HCT116 (cell line): ENCODE measurements around the gene PPRC1. TPM values are rescaled to one million over a fixed set of nuclear protein-coding genes. Genes with fewer than 3 reads are reported as not detected.

Experiments used
- ATAC-seq: fragments of 200-7000 bp; cut with Tn5 transposase; 2 replicates; pipeline ENCODE4 v1.9.1; 2020; ENCODE audit warnings: mild to moderate bottlenecking, moderate library complexity
- BruUV-seq: library from RNA; stranded (reverse); fragments of 400-500 nt; replicated peaks from 2 replicates; lab custom pipeline; 2021; lab: Mats Ljungman, UMichigan
- CTCF ChIA-PET: fragments of 300-600 bp; sonication (Branson Sonifier 250); formaldehyde crosslinking; loops from one replicate; lab custom pipeline; 2021; ENCODE audit warnings: antibody characterized with exemption; lab: Charles Lee
- POLR2A ChIA-PET: fragments of 300-600, 350-600 bp; sonication (Branson Sonifier 250); formaldehyde crosslinking; loops from one replicate; lab custom pipeline; 2021; ENCODE audit warnings: antibody characterized with exemption; lab: Charles Lee
- RAD21 ChIA-PET, 2 experiments: fragments of 300-600 bp; sonication (Branson Sonifier 250); formaldehyde crosslinking; loops; one replicate each; lab custom pipeline; 2023; ENCODE audit warnings: low total read pairs in 2 of 2; ENCODE audit not compliant: uncharacterized antibody in 2 of 2, unreplicated experiment in 2 of 2, low non-redundant PET in 1 of 2; lab: Charles Lee
- DNase-seq: peaks from one replicate; pipeline ENCODE4 v3.0.0-alpha.2; 2010; ENCODE audit warnings: low read depth, low spot score
- H2AFZ ChIP-seq: fragments of 200-600 bp; shearing (Covaris generic), sonication (generic); 2 replicates; pipeline ENCODE4 v1.6.1; 2017; ENCODE audit warnings: low read depth, mixed run types, mixed read lengths, antibody characterized with exemption, low read length; ENCODE audit not compliant: poor library complexity, severe bottlenecking
- H3K27ac ChIP-seq: 2 replicates; pipeline ENCODE4 v1.5.1; 2012; ENCODE audit warnings: low read depth, low read length
- H3K27me3 ChIP-seq: fragments of 200-600 bp; sonication (generic); 2 replicates; pipeline ENCODE4 v1.6.1; 2016; ENCODE audit warnings: mixed run types, low read length, mixed read lengths; ENCODE audit not compliant: insufficient read depth
- H3K36me3 ChIP-seq, 2 experiments: fragments of 200-500 bp in 1 of 2; fragments of 200-600 bp in 1 of 2; sonication (Bioruptor generic) in 1 of 2; sonication (generic) in 1 of 2; 2 replicates each; pipeline versions ENCODE4 v1.5.1 to v1.6.1; 2014 to 2016; ENCODE audit warnings: low read length in 2 of 2, inconsistent platforms in 1 of 2, mixed read lengths in 1 of 2, mixed run types in 1 of 2; ENCODE audit not compliant: insufficient read depth in 2 of 2, control insufficient read depth in 1 of 2
- H3K4me1 ChIP-seq, 2 experiments: fragments of 200-600 bp in 1 of 2; sonication (generic) in 1 of 2; 2 replicates each; pipeline versions ENCODE4 v1.5.1 to v1.6.1; 2012 to 2017; ENCODE audit warnings: low read length in 2 of 2, inconsistent platforms in 1 of 2, mild to moderate bottlenecking in 1 of 2, mixed read lengths in 1 of 2, mixed run types in 1 of 2, moderate library complexity in 1 of 2; ENCODE audit not compliant: insufficient read depth in 2 of 2, control insufficient read depth in 1 of 2
- H3K4me2 ChIP-seq: fragments of 200-600 bp; sonication (generic); 2 replicates; pipeline ENCODE4 v1.6.1; 2017; ENCODE audit warnings: mixed run types, low read length, mixed read lengths
- H3K4me3 ChIP-seq, 2 experiments: fragments of 200-600 bp in 1 of 2; sonication (generic) in 1 of 2; replicated peaks in 1 of 2; 2 replicates each; pipeline ENCODE4 v1.5.1; 2011 to 2016; ENCODE audit warnings: low read length in 2 of 2, control low read depth in 1 of 2, low read depth in 1 of 2, mild to moderate bottlenecking in 1 of 2, mixed read lengths in 1 of 2, mixed run types in 1 of 2
- H3K79me2 ChIP-seq: fragments of 200-600 bp; sonication (generic); 2 replicates; pipeline ENCODE4 v1.6.1; 2017; ENCODE audit warnings: mild to moderate bottlenecking, mixed run types, low read length, moderate library complexity, mixed read lengths; ENCODE audit not compliant: insufficient read depth
- H3K9ac ChIP-seq: fragments of 200-600 bp; sonication (generic); 2 replicates; pipeline ENCODE4 v1.6.1; 2016; ENCODE audit warnings: low read length, mixed read lengths
- H3K9me2 ChIP-seq: fragments of 200-600 bp; sonication (generic), shearing (Covaris generic); 2 replicates; pipeline ENCODE4 v1.6.1; 2017; ENCODE audit warnings: mixed run types, mild to moderate bottlenecking, moderate library complexity; ENCODE audit not compliant: insufficient read depth
- H3K9me3 ChIP-seq, 2 experiments: fragments of 200-500 bp in 1 of 2; fragments of 200-600 bp in 1 of 2; sonication (Bioruptor generic) in 1 of 2; sonication (generic) in 1 of 2; 2 replicates each; pipeline ENCODE4 v1.6.1; 2014 to 2017; ENCODE audit warnings: low read length in 2 of 2, mixed read lengths in 2 of 2, inconsistent platforms in 1 of 2, low read depth in 1 of 2, mild to moderate bottlenecking in 1 of 2, mixed run types in 1 of 2, moderate library complexity in 1 of 2; ENCODE audit not compliant: control insufficient read depth in 1 of 2, insufficient read depth in 1 of 2
- H4K20me1 ChIP-seq: fragments of 200-600 bp; sonication (generic), shearing (Covaris generic); 2 replicates; pipeline ENCODE4 v1.6.1; 2017; ENCODE audit warnings: mixed run types, mild to moderate bottlenecking, moderate library complexity; ENCODE audit not compliant: insufficient read depth
- CBX3 ChIP-seq: IDR thresholded peaks from 2 replicates; pipeline ENCODE4 v1.6.1; 2012; ENCODE audit warnings: low read depth
- CEBPB ChIP-seq: IDR thresholded peaks from 2 replicates; pipeline ENCODE4 v1.6.1; 2012; ENCODE audit warnings: low read depth
- EGR1 ChIP-seq: IDR thresholded peaks from 2 replicates; pipeline ENCODE4 v1.6.1; 2012; ENCODE audit warnings: low read depth
- EZH2 ChIP-seq: fragments of 200-600 bp; sonication (generic); IDR thresholded peaks from 2 replicates; pipeline ENCODE4 v1.6.1; 2017; ENCODE audit warnings: antibody characterized with exemption, mixed run types
- FOSL1 ChIP-seq: IDR thresholded peaks from 2 replicates; pipeline ENCODE4 v1.6.1; 2012; ENCODE audit warnings: low read depth
- JUND ChIP-seq: IDR thresholded peaks from 2 replicates; pipeline ENCODE4 v1.6.1; 2012
- POLR2A ChIP-seq: IDR thresholded peaks from 2 replicates; pipeline ENCODE4 v1.7.0; 2011; ENCODE audit warnings: borderline replicate concordance; ENCODE audit not compliant: insufficient read depth, insufficient read length; ENCODE audit errors: extremely low read depth
- POLR2AphosphoS5 ChIP-seq: IDR thresholded peaks from 2 replicates; pipeline ENCODE4 v1.6.1; 2011; ENCODE audit warnings: mild to moderate bottlenecking, low read depth, low read length, moderate library complexity
- SIN3A ChIP-seq: IDR thresholded peaks from 2 replicates; pipeline ENCODE4 v1.6.1; 2012; ENCODE audit warnings: low read depth
- SP1 ChIP-seq: IDR thresholded peaks from 2 replicates; pipeline ENCODE4 v1.6.1; 2012; ENCODE audit warnings: low read depth
- SRF ChIP-seq: IDR thresholded peaks from 2 replicates; pipeline ENCODE4 v1.6.1; 2012; ENCODE audit warnings: low read depth
- YY1 ChIP-seq: IDR thresholded peaks from 2 replicates; pipeline ENCODE4 v1.6.1; 2011; ENCODE audit warnings: low read length, low read depth, moderate library complexity, mild to moderate bottlenecking; ENCODE audit not compliant: insufficient replicate concordance; ENCODE audit errors: extremely low read depth
- ZFX ChIP-seq: fragments of 450-650 bp; IDR thresholded peaks from 2 replicates; pipeline ENCODE4 v1.6.1; 2017
- ZNF274 ChIP-seq: fragments of 200-500 bp; sonication (Bioruptor generic); IDR thresholded peaks from 2 replicates; pipeline ENCODE4 v1.6.1; 2014; ENCODE audit warnings: mild to moderate bottlenecking, low read depth, low read length, inconsistent platforms
- intact Hi-C: fragments of 100-400 bp; cut with micrococcal nuclease; formaldehyde crosslinking; loops from 2 replicates; pipeline ENCODE4 v1.10.0; 2022
- total RNA-seq: library from RNA; stranded (reverse); gene quantifications from one replicate; pipeline ENCODE4 v1.2.1, GENCODE V29; 2021; ENCODE audit not compliant: unreplicated experiment
- TF ChIP-seq, protein P1 (sequence below): IDR thresholded peaks from 2 replicates; pipeline ENCODE4 v1.6.1; 2011; ENCODE audit warnings: mild to moderate bottlenecking, low read length, moderate library complexity; ENCODE audit not compliant: insufficient replicate concordance; ENCODE audit errors: extremely low read depth
- TF ChIP-seq, protein P2 (sequence below), 3 experiments: fragments of 200-600 bp in 1 of 3; sonication (generic) in 1 of 3; IDR thresholded peaks in 2 of 3; conservative IDR thresholded peaks in 1 of 3; 2 replicates each; pipeline ENCODE4 v1.5.1; 2012 to 2017; ENCODE audit warnings: low read depth in 2 of 3, low read length in 2 of 3, antibody characterized with exemption in 1 of 3, borderline replicate concordance in 1 of 3, control low read depth in 1 of 3, mild to moderate bottlenecking in 1 of 3, mixed read lengths in 1 of 3, mixed run types in 1 of 3, moderate library complexity in 1 of 3; ENCODE audit not compliant: insufficient read depth in 1 of 3

The PPRC1 gene
- total RNA-seq, 1 experiment from 2014 or later: 93.0 TPM

DNA sequence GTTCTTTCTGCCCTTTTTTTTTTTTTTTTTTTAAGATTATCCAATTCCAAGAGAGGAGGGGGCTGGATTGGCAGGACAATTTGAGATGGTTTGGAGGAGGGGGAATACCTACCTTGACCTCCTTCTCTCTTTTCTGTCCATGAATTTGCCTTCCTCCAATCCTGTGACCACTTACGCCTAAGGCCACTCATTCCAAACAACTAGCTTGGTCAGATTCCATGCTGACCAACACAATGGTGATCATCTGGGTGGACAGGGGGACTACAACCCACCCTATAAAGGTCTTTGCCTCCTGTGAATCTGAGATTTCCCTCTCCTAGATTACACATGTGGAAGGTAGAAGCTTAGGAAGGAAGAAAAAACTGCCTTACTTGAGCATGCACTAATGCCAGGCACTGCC lies 10.4 kb upstream of the PPRC1 start:
- no peak overlapping the region for H3K4me3 ChIP-seq
- no peak for TF ChIP-seq CEBPB
- TF ChIP-seq SIN3A: no peak
- TF ChIP-seq POLR2A: no peak
- TF ChIP-seq SRF: no peak
- TF ChIP-seq, protein P1, sequence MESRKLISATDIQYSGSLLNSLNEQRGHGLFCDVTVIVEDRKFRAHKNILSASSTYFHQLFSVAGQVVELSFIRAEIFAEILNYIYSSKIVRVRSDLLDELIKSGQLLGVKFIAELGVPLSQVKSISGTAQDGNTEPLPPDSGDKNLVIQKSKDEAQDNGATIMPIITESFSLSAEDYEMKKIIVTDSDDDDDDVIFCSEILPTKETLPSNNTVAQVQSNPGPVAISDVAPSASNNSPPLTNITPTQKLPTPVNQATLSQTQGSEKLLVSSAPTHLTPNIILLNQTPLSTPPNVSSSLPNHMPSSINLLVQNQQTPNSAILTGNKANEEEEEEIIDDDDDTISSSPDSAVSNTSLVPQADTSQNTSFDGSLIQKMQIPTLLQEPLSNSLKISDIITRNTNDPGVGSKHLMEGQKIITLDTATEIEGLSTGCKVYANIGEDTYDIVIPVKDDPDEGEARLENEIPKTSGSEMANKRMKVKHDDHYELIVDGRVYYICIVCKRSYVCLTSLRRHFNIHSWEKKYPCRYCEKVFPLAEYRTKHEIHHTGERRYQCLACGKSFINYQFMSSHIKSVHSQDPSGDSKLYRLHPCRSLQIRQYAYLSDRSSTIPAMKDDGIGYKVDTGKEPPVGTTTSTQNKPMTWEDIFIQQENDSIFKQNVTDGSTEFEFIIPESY: no peak
- TF ChIP-seq ZNF274: no peak
- TF ChIP-seq, protein P2, sequence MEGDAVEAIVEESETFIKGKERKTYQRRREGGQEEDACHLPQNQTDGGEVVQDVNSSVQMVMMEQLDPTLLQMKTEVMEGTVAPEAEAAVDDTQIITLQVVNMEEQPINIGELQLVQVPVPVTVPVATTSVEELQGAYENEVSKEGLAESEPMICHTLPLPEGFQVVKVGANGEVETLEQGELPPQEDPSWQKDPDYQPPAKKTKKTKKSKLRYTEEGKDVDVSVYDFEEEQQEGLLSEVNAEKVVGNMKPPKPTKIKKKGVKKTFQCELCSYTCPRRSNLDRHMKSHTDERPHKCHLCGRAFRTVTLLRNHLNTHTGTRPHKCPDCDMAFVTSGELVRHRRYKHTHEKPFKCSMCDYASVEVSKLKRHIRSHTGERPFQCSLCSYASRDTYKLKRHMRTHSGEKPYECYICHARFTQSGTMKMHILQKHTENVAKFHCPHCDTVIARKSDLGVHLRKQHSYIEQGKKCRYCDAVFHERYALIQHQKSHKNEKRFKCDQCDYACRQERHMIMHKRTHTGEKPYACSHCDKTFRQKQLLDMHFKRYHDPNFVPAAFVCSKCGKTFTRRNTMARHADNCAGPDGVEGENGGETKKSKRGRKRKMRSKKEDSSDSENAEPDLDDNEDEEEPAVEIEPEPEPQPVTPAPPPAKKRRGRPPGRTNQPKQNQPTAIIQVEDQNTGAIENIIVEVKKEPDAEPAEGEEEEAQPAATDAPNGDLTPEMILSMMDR (IDR thresholded peaks at IDR 0.05 in 2 of 3, conservative IDR thresholded peaks at IDR 0.05 in 1 of 3; ENCODE audit: borderline replicate concordance in 1 of 3, insufficient read depth in 1 of 3, low read depth in 2 of 3, low read length in 2 of 3): no peak
- no peak for TF ChIP-seq YY1
- no peak for TF ChIP-seq SP1
- TF ChIP-seq EGR1: no peak
- no peak for TF ChIP-seq FOSL1
- TF ChIP-seq CBX3: no peak
- no peak for TF ChIP-seq JUND
- TF ChIP-seq EZH2: no peak
- no peak for TF ChIP-seq POLR2AphosphoS5
- no peak for TF ChIP-seq ZFX
- TF ChIP-seq, all 23 proteins: peak for 0
- no peaks in the 10 kb centered on the region for H3K9me3 ChIP-seq
- no peak for ATAC-seq
- DNase-seq: no peak
- H2AFZ ChIP-seq: no peak overlapping the region
- no peaks in the 10 kb centered on the region for H3K27me3 ChIP-seq
- H3K4me2 ChIP-seq: no peak overlapping the region
- POLR2A ChIA-PET: interaction anchor here (0.6 kb wide), 2 partner anchors 283 to 287 kb away, joined by 3 read pairs; no protein-coding TSS in a partner anchor
- CTCF ChIA-PET: interaction anchor here (1.0 kb wide), 1 partner anchor 16 kb away, joined by 3 read pairs; no protein-coding TSS in a partner anchor
- RAD21 ChIA-PET: no interaction called here
- no TSS peak for BruUV-seq
- H3K36me3 ChIP-seq: no peaks in the 10 kb centered on the region
- no peaks in the 10 kb centered on the region for H3K9me2 ChIP-seq
- no peak overlapping the region for H3K27ac ChIP-seq
- intact Hi-C loops: no loop called here
- H3K4me1 ChIP-seq: peaks cover 31 to 52% of the 10 kb centered on the region in 2 experiments
- H4K20me1 ChIP-seq: no peaks in the 10 kb centered on the region
- peaks cover 20% of the 10 kb centered on the region; the same call in 1 of the 2 replicates for H3K79me2 ChIP-seq
- no peak overlapping the region for H3K9ac ChIP-seq
